Activated CD8-positive, alpha-beta T cell treated with anti-CD3 and anti-CD28 coated beads for 36 hours (primary cell): ENCODE results near the gene RILPL2. TPM values are rescaled to one million over a fixed set of nuclear protein-coding genes. Genes with fewer than 3 reads are reported as not detected.
A peak's percentile ranks its signal among the peaks of the same experiment; 100 is the strongest.

Experiments
- ATAC-seq: fragments of 200-7000 bp; cut with Tn5 transposase; one replicate; pipeline ENCODE4 v1.10.0; 2021; ENCODE audit warnings: mild to moderate bottlenecking, moderate library complexity
- CTCF ChIA-PET: fragments of 350-600 bp; sonication (Branson Sonifier 250); formaldehyde crosslinking; loops from one replicate; lab custom pipeline; 2021; ENCODE audit warnings: antibody characterized with exemption; lab: Charles Lee
- POLR2A ChIA-PET: fragments of 350-600 bp; sonication (Branson Sonifier 250); formaldehyde crosslinking; loops from one replicate; lab custom pipeline; 2021; ENCODE audit warnings: antibody characterized with exemption; lab: Charles Lee
- DNase-seq: peaks from one replicate; pipeline ENCODE4 v3.0.0-alpha.2; 2020
- H3K27ac Mint-ChIP-seq: one replicate; pipeline ENCODE4 v1.8.0; 2021; ENCODE audit warnings: mild to moderate bottlenecking, mixed read lengths
- H3K27me3 Mint-ChIP-seq: one replicate; pipeline ENCODE4 v1.8.0; 2021; ENCODE audit warnings: mixed read lengths
- H3K36me3 Mint-ChIP-seq: one replicate; pipeline ENCODE4 v1.8.0; 2021; ENCODE audit warnings: low read depth, mixed read lengths
- H3K4me1 Mint-ChIP-seq: one replicate; pipeline ENCODE4 v1.8.0; 2021; ENCODE audit warnings: low read depth, mixed read lengths
- H3K4me3 Mint-ChIP-seq: one replicate; pipeline ENCODE4 v1.8.0; 2021; ENCODE audit warnings: mild to moderate bottlenecking, moderate library complexity, mixed read lengths
- H3K9me3 Mint-ChIP-seq: one replicate; pipeline ENCODE4 v1.8.0; 2021; ENCODE audit warnings: mixed read lengths
- intact Hi-C: fragments of 100-400 bp; cut with micrococcal nuclease; formaldehyde crosslinking; loops from one replicate; pipeline ENCODE4 v1.10.0; 2022
- total RNA-seq, 2 experiments: library from RNA; stranded (reverse); gene quantifications; one replicate each; pipeline ENCODE4 v1.2.3, GENCODE V29; 2021
- TF ChIP-seq, protein P1 (sequence below): fragments of 200-600 bp; IDR thresholded peaks from one replicate; pipeline ENCODE4 v1.8.0; 2022; ENCODE audit warnings: antibody characterized with exemption, mild to moderate bottlenecking

Gene RILPL2
- total RNA-seq, 2 experiments from 2014 or later: 9.0 to 9.3 TPM

GRCh38 chr12:123479442-123480180 is 43.1 kb upstream of the RILPL2 start:
- TF ChIP-seq, protein P1, sequence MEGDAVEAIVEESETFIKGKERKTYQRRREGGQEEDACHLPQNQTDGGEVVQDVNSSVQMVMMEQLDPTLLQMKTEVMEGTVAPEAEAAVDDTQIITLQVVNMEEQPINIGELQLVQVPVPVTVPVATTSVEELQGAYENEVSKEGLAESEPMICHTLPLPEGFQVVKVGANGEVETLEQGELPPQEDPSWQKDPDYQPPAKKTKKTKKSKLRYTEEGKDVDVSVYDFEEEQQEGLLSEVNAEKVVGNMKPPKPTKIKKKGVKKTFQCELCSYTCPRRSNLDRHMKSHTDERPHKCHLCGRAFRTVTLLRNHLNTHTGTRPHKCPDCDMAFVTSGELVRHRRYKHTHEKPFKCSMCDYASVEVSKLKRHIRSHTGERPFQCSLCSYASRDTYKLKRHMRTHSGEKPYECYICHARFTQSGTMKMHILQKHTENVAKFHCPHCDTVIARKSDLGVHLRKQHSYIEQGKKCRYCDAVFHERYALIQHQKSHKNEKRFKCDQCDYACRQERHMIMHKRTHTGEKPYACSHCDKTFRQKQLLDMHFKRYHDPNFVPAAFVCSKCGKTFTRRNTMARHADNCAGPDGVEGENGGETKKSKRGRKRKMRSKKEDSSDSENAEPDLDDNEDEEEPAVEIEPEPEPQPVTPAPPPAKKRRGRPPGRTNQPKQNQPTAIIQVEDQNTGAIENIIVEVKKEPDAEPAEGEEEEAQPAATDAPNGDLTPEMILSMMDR: no peak
- CTCF ChIA-PET: no interaction called here
- H3K9me3 Mint-ChIP-seq: no peaks in the 10 kb centered on the region
- H3K27me3 Mint-ChIP-seq: no peaks in the 10 kb centered on the region
- DNase-seq (no peak), ATAC-seq (no peak)
- H3K27ac Mint-ChIP-seq: no peak overlapping the region
- no peaks in the 10 kb centered on the region for H3K36me3 Mint-ChIP-seq
- H3K4me1 Mint-ChIP-seq: peaks cover 28% of the 10 kb centered on the region
- POLR2A ChIA-PET: no interaction called here
- H3K4me3 Mint-ChIP-seq: no peak overlapping the region
- intact Hi-C loops: no loop called here

- no peaks in the 10 kb centered on the region for H3K27me3 Mint-ChIP-seq
- peaks cover 23% of the 10 kb centered on the region for H3K4me1 Mint-ChIP-seq
- no peak overlapping the region for H3K4me3 Mint-ChIP-seq
- H3K9me3 Mint-ChIP-seq: no peaks in the 10 kb centered on the region
- CTCF ChIA-PET: no interaction called here
- no peaks in the 10 kb centered on the region for H3K36me3 Mint-ChIP-seq
- POLR2A ChIA-PET: no interaction called here
- ATAC-seq (no peak), DNase-seq (no peak)
- no peak overlapping the region for H3K27ac Mint-ChIP-seq
- TF ChIP-seq, protein P1: no peak
- intact Hi-C loops: no loop called here
Observed at GRCh38 chr12:123478762-123479161, 42.3 kb upstream of the RILPL2 start.

DNA sequence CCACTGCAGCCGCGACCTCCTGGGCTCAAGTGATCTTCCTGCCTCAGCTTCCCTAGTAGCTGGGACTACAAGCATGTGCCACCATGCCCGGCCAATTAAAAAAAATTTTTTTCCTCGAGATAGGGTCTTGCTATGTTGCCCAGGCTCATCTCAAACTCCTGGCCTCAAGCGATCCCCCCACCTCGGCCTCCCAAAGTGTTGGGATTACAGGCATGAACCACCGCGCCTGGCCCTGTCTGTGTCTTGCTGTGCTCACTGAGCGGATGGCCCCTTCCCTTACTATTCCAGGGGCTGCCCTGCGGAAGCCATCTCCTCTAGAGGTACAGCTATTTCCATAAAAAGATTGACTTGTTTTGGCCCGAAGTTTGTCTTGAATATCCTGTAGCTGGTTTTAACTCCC is 41.6 kb upstream of the RILPL2 start:
- ChIA-PET POLR2A (no interaction called here), CTCF (no interaction called here)
- Mint-ChIP-seq H3K27ac (no peak overlapping the region), H3K4me1 (peaks cover 19% of the 10 kb centered on the region), H3K36me3 (no peaks in the 10 kb centered on the region), H3K9me3 (no peaks in the 10 kb centered on the region), H3K4me3 (no peak overlapping the region), H3K27me3 (no peaks in the 10 kb centered on the region)
- intact Hi-C loops: no loop called here
- DNase-seq (no peak), ATAC-seq (no peak)
- TF ChIP-seq, protein P1: no peak

DNA sequence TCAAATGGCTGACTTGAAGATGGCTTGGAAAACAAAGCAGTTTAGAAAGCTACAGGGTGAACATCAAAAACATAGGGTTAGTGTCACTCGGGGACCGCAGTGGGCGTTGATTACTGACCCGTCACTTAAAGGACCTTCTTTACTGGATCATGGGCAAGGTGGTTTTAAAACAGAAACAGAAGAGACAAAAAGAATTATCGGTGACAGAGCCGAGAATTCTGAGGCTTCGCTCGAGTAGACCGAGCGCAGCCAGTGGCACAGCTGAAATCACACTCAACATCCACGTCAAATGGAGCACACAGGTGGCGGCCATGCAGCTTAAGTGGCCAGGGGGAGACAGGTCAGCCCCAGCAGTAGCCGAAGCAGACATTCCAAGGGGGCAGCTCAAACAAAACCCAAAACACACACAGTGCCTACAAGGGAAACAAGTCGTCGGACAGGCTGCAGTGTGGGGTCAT is 38.8 kb upstream of the RILPL2 start:
- Mint-ChIP-seq H3K9me3 (no peaks in the 10 kb centered on the region), H3K27me3 (no peaks in the 10 kb centered on the region), H3K4me1 (peaks cover 19% of the 10 kb centered on the region), H3K4me3 (no peak overlapping the region), H3K36me3 (peaks cover 8% of the 10 kb centered on the region), H3K27ac (peak overlapping the region; percentile 82)
- ChIA-PET POLR2A (interaction anchor here (0.6 to 3.0 kb wide), 7 partner anchors 9 to 581 kb away, joined by 3 to 12 read pairs (median 3); no protein-coding TSS in a partner anchor), CTCF (no interaction called here)
- intact Hi-C loops: no loop called here
- TF ChIP-seq, protein P1: no peak
- no peak for ATAC-seq
- DNase-seq: no peak

DNA sequence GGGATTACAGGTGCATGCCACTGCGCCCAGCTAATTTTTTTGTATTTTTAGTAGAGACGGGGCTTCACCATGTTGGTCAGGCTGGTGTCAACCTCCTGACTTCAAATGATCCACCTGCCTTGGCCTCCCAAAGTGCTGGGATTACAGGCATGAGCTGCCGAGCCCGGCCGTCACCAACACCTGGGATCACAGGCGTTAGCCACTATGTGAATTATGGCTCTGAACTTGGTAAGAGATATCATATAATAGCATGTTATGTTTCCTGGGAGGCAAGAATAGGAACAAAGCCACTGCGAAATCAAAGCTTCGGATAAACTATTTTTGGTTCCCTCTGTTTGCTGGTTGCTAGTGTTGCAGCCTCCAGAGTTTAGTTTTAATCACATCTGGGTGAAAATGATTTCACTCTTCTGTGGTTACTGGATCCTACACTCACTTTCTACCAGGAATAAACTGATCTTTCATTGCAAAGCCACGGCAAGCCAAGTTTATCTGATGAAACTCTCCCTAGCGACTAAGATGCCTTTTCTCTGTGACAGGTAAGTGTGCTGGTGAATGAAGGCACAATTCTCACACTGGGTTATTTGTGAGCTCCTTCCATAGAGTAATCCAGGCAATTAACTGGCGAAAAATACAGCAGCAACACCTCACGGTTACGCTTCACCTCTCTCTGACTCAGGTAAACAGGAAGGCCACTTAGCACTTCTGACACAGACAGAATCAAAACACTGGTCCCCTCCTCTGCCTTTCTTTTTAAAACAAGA is 38.2 kb upstream of the RILPL2 start:
- Mint-ChIP-seq H3K9me3 (no peaks in the 10 kb centered on the region), H3K4me3 (no peak overlapping the region), H3K27ac (peak overlapping the region; percentile 82), H3K36me3 (peaks cover 8% of the 10 kb centered on the region), H3K4me1 (peaks cover 16% of the 10 kb centered on the region), H3K27me3 (no peaks in the 10 kb centered on the region)
- ATAC-seq (peak; percentile 56), DNase-seq (no peak)
- intact Hi-C loops: no loop called here
- TF ChIP-seq, protein P1: no peak
- CTCF ChIA-PET: no interaction called here
- POLR2A ChIA-PET: interaction anchor here (0.6 to 3.0 kb wide), 8 partner anchors 9 to 580 kb away, joined by 3 to 12 read pairs (median 3); no protein-coding TSS in a partner anchor
